ENCODE measurements around the gene RIN1. TPM values are rescaled to one million over a fixed set of nuclear protein-coding genes. Genes with fewer than 3 reads are reported as not detected.

The RIN1 gene
- polyA plus RNA-seq, 1 of the 3 experiments (the other 2 are of a cell fraction) = 16.9 TPM

DNA sequence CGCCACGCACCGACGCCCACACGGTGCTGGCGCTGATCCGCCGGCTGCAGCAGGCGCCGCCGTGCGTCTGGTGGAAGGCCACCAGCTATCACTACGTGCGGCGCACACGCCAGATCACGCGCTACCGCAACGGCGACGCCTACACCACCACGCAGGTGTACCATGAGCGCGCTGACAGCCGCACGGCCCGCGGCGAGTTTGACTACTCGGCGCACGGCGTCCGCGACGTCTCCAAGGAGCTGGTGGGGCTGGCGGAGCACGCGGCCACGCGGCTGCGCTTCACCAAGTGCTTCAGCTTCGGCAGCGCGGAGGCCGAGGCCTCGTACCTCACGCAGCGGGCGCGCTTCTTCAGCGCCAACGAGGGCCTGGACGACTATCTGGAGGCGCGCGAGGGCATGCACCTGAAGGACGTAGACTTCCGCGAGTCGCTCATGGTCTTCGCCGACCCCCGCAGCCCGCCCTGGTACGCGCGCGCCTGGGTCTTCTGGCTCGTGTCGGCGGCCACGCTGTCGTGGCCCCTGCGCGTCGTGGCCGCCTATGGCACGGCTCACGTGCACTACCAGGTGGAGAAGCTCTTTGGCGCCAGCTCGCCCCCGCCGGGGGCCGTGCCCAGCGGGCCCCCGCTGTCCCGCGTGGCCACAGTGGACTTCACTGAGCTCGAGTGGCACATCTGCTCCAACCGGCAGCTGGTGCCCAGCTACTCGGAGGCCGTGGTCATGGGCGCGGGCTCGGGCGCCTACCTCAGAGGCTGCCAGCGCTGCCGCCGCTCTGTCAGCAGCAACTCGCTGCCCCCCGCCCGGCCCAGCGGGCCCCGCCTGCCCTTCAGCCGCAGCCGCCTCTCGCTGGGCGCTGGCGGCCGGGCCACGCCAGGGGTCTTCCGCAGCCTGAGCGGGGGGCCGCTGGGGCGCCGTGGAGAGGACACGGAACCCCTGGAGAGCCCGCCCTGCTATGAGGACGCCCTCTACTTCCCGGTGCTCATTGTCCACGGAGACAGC lies 41.3 kb downstream of the RIN1 start:
- H3K4me3 ChIP-seq (ENCODE audit: low read depth in 2 of 2, low read length in 1 of 2) = no peak overlapping the region
- no peak overlapping the region for H2AFZ ChIP-seq (ENCODE audit: low read depth)
- H3K27ac ChIP-seq (ENCODE audit: low read depth in 2 of 2, low read length in 1 of 2) = no peak overlapping the region
- H3K27me3 ChIP-seq (ENCODE audit: insufficient read depth) = no peaks in the 10 kb centered on the region
- TF ChIP-seq TCF12 (IDR thresholded peaks at IDR 0.05) (no peak), YY1 (IDR thresholded peaks at IDR 0.05; ENCODE audit: low read depth) (no peak), CHD2 (IDR thresholded peaks at IDR 0.05; ENCODE audit: low read length, partially characterized antibody) (no peak), MAX (IDR thresholded peaks at IDR 0.05; ENCODE audit: low read depth) (no peak), FOSL2 (IDR thresholded peaks at IDR 0.05; ENCODE audit: borderline replicate concordance, low read depth) (no peak), REST (IDR thresholded peaks at IDR 0.05; ENCODE audit: low read depth, low read length) (no peak), CTCF (IDR thresholded peaks at IDR 0.05) (no peak), JUND (IDR thresholded peaks at IDR 0.05) (no peak), FOXJ3 (CRISPR knock-in tag; IDR thresholded peaks at IDR 0.05) (no peak), SMC3 (IDR thresholded peaks at IDR 0.05; ENCODE audit: low read depth, low read length) (no peak), MXI1 (IDR thresholded peaks at IDR 0.05; ENCODE audit: low read depth, low read length) (no peak), NRF1 (IDR thresholded peaks at IDR 0.05; ENCODE audit: low read depth, low read length) (no peak)
- TF ChIP-seq, protein P1, sequence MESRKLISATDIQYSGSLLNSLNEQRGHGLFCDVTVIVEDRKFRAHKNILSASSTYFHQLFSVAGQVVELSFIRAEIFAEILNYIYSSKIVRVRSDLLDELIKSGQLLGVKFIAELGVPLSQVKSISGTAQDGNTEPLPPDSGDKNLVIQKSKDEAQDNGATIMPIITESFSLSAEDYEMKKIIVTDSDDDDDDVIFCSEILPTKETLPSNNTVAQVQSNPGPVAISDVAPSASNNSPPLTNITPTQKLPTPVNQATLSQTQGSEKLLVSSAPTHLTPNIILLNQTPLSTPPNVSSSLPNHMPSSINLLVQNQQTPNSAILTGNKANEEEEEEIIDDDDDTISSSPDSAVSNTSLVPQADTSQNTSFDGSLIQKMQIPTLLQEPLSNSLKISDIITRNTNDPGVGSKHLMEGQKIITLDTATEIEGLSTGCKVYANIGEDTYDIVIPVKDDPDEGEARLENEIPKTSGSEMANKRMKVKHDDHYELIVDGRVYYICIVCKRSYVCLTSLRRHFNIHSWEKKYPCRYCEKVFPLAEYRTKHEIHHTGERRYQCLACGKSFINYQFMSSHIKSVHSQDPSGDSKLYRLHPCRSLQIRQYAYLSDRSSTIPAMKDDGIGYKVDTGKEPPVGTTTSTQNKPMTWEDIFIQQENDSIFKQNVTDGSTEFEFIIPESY (IDR thresholded peaks at IDR 0.05; ENCODE audit: borderline replicate concordance, low read depth) = no peak
- TF ChIP-seq, protein P2, sequence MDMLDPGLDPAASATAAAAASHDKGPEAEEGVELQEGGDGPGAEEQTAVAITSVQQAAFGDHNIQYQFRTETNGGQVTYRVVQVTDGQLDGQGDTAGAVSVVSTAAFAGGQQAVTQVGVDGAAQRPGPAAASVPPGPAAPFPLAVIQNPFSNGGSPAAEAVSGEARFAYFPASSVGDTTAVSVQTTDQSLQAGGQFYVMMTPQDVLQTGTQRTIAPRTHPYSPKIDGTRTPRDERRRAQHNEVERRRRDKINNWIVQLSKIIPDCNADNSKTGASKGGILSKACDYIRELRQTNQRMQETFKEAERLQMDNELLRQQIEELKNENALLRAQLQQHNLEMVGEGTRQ (IDR thresholded peaks at IDR 0.05; ENCODE audit: borderline replicate concordance, low read depth, low read length) = no peak
- H3K4me2 ChIP-seq = no peak overlapping the region
- no peaks in the 10 kb centered on the region for H3K9me3 ChIP-seq
- no peak for DNase-seq
- H3K4me1 ChIP-seq (ENCODE audit: control insufficient read depth in 1 of 2, insufficient read depth in 2 of 2, low read depth in 1 of 2, low read length in 1 of 2) = peaks cover 4 to 15% of the 10 kb centered on the region in 2 experiments; a peak in 2 of 4 replicates
- H3F3A ChIP-seq (replicated peaks; ENCODE audit: insufficient read depth) = peaks cover 3% of the 10 kb centered on the region
- no peak overlapping the region for H3K9ac ChIP-seq
- WGBS (ENCODE audit: low lambda C conversion rate) = 93% methylated on average over 107 of the region's 123 CpGs
- ChIA-PET CTCF (interaction anchor here (0.7 to 2.3 kb wide), 3 partner anchors 16 to 72 kb away, joined by 3 to 11 read pairs (median 3); no protein-coding TSS in a partner anchor), POLR2A (no interaction called here)
- H4K20me1 ChIP-seq (ENCODE audit: insufficient read depth) = no peaks in the 10 kb centered on the region
- no peaks in the 10 kb centered on the region for H3K79me2 ChIP-seq (ENCODE audit: insufficient read depth)
- no peaks in the 10 kb centered on the region for H3K36me3 ChIP-seq (replicated peaks in 1 of 2; ENCODE audit: control insufficient read depth in 1 of 2, insufficient read depth in 2 of 2, low read length in 1 of 2)
- no peaks in the 10 kb centered on the region for H3K9me2 ChIP-seq

All from SK-N-SH (cell line).